DND-41 (cell line): ENCODE measurements around the gene MAD2L1BP.

ENCODE experiments used
- ATAC-seq: fragments of 200-7000 bp; cut with Tn5 transposase; 3 replicates; pipeline ENCODE4 v1.9.1; 2021; ENCODE audit warnings: low read depth; ENCODE audit not compliant: insufficient read depth
- DNase-seq: peaks from one replicate; pipeline ENCODE4 v3.0.0-alpha.2; 2020
- H2AFZ ChIP-seq: 2 replicates; pipeline ENCODE4 v1.6.0; 2012; ENCODE audit warnings: low read depth, low read length
- H3K27ac ChIP-seq: 2 replicates; pipeline ENCODE4 v1.5.1; 2012; ENCODE audit warnings: low read length, inconsistent platforms
- H3K27me3 ChIP-seq: fragments of 200-600 bp; sonication (generic); 2 replicates; pipeline ENCODE4 v1.6.0; 2012; ENCODE audit warnings: low read length, mild to moderate bottlenecking, inconsistent platforms; ENCODE audit not compliant: insufficient read depth, poor library complexity
- H3K36me3 ChIP-seq: 2 replicates; pipeline ENCODE4 v1.5.1; 2012; ENCODE audit warnings: low read length, inconsistent platforms; ENCODE audit not compliant: insufficient read depth
- H3K4me1 ChIP-seq: 2 replicates; pipeline ENCODE4 v1.5.1; 2012; ENCODE audit warnings: mild to moderate bottlenecking, low read length; ENCODE audit not compliant: insufficient read depth
- H3K4me2 ChIP-seq: 2 replicates; pipeline ENCODE4 v1.6.0; 2012; ENCODE audit warnings: mild to moderate bottlenecking, moderate library complexity, low read length, inconsistent platforms; ENCODE audit not compliant: insufficient read depth
- H3K4me3 ChIP-seq, 2 experiments: fragments of 200-600 bp in 1 of 2; shearing (Covaris generic) in 1 of 2; 2 replicates each; pipeline ENCODE4 v1.5.1; 2012 to 2016; ENCODE audit warnings: inconsistent platforms in 2 of 2, low read length in 2 of 2, mild to moderate bottlenecking in 2 of 2, low read depth in 1 of 2, moderate library complexity in 1 of 2
- H3K79me2 ChIP-seq: 2 replicates; pipeline ENCODE4 v1.6.0; 2012; ENCODE audit warnings: low read length, inconsistent platforms; ENCODE audit not compliant: insufficient read depth
- H3K9ac ChIP-seq: 2 replicates; pipeline ENCODE4 v1.6.0; 2012; ENCODE audit warnings: low read depth, mild to moderate bottlenecking, inconsistent platforms, low read length, moderate library complexity
- H3K9me3 ChIP-seq: 2 replicates; pipeline ENCODE4 v1.5.1; 2012; ENCODE audit warnings: low read length, moderate library complexity, mild to moderate bottlenecking, inconsistent platforms; ENCODE audit not compliant: insufficient read depth, severe bottlenecking
- H4K20me1 ChIP-seq: 2 replicates; pipeline ENCODE4 v1.6.0; 2012; ENCODE audit warnings: low read length; ENCODE audit not compliant: insufficient read depth
- EZH2 ChIP-seq: IDR thresholded peaks from 3 replicates; pipeline ENCODE4 v1.6.1; 2012; ENCODE audit warnings: borderline replicate concordance, low read depth, mild to moderate bottlenecking, moderate library complexity, low read length, inconsistent platforms; ENCODE audit not compliant: severe bottlenecking
- TF ChIP-seq, protein P1 (sequence below): IDR thresholded peaks from 2 replicates; pipeline ENCODE4 v1.5.1; 2012; ENCODE audit warnings: borderline replicate concordance, low read length, moderate library complexity, mild to moderate bottlenecking; ENCODE audit not compliant: poor library complexity, severe bottlenecking; ENCODE audit errors: extremely low read depth

MAD2L1BP gene

GRCh38 chr6:43627008-43627825, 8.4 kb upstream of the MAD2L1BP start:
- peak overlapping the region; percentile 84 for H3K4me2 ChIP-seq

DNA sequence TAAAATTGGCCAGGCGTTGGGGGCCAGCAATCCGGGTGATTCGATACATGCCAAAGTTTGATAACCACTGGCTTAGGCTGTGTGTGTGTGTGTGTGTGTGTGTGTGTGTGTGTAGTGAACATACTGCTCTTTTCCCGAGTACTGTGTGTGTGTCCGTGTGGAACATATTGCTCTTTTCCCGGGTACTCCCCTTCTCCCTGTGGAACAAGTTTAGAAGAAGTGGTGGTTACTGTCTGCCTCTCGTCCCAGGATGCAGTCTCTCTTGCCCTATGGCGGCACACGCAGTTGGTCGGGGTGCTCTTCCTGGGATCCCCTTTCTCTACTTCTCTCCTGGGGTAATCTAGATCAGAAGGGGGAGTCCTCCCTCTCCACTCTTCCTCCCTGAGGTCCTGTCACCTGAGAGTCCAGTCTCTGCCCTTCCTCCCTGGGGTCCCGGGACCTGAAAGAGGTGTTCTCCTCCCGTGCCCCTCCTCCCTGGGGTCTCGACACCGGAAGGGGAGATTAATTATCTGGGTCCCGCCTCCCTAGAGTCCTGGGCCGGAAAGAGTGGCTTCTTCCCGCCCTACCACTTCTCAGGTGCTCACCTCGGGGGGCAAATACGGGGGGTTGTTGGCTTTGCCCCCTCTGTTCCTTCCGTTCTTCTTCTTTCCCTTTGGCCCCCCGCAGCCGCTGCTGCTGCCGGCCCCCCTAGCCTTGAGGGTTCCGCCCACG, 7.1 kb upstream of the MAD2L1BP start:
- peak overlapping the region; percentile 69 for H2AFZ ChIP-seq
- H3K4me1 ChIP-seq: peaks cover 33% of the 10 kb centered on the region
- peak overlapping the region; percentile 67 for H3K9ac ChIP-seq
- no peaks in the 10 kb centered on the region for H3K27me3 ChIP-seq
- peaks cover 42% of the 10 kb centered on the region for H3K36me3 ChIP-seq
- peaks cover 11% of the 10 kb centered on the region for H4K20me1 ChIP-seq
- DNase-seq: peak; percentile 80
- H3K27ac ChIP-seq: peak overlapping the region; percentile 73
- TF ChIP-seq, protein P1, sequence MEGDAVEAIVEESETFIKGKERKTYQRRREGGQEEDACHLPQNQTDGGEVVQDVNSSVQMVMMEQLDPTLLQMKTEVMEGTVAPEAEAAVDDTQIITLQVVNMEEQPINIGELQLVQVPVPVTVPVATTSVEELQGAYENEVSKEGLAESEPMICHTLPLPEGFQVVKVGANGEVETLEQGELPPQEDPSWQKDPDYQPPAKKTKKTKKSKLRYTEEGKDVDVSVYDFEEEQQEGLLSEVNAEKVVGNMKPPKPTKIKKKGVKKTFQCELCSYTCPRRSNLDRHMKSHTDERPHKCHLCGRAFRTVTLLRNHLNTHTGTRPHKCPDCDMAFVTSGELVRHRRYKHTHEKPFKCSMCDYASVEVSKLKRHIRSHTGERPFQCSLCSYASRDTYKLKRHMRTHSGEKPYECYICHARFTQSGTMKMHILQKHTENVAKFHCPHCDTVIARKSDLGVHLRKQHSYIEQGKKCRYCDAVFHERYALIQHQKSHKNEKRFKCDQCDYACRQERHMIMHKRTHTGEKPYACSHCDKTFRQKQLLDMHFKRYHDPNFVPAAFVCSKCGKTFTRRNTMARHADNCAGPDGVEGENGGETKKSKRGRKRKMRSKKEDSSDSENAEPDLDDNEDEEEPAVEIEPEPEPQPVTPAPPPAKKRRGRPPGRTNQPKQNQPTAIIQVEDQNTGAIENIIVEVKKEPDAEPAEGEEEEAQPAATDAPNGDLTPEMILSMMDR: no peak
- TF ChIP-seq EZH2: no peak
- H3K79me2 ChIP-seq: peaks cover 31% of the 10 kb centered on the region
- H3K4me2 ChIP-seq: peak overlapping the region; percentile 84
- no peaks in the 10 kb centered on the region for H3K9me3 ChIP-seq
- peak; percentile 59 for ATAC-seq
- H3K4me3 ChIP-seq: peak overlapping the region; percentile 59 to 70

More at GRCh38 chr6:43627008-43627825, 8.4 kb upstream of the MAD2L1BP start:
- Histone ChIP-seq H3K79me2 (peaks cover 31% of the 10 kb centered on the region), H3K27me3 (no peaks in the 10 kb centered on the region), H3K36me3 (peaks cover 56% of the 10 kb centered on the region), H3K9ac (peak overlapping the region; percentile 67), H3K27ac (peak overlapping the region; percentile 20; the same call in 1 of the 2 replicates), H3K9me3 (no peaks in the 10 kb centered on the region), H3K4me1 (peaks cover 33% of the 10 kb centered on the region), H3K4me3 (peak overlapping the region in 1 of 2 experiments; percentile 70; a peak in 1 of 4 replicates), H2AFZ (no peak overlapping the region), H4K20me1 (peaks cover 11% of the 10 kb centered on the region)
- DNase-seq (no peak), ATAC-seq (no peak)
- TF ChIP-seq, protein P1: no peak
- no peak for TF ChIP-seq EZH2

- Histone ChIP-seq H3K4me2 (peak within 1 kb of the TSS; percentile 84), H3K36me3 (peaks cover 37% of the 10 kb centered on the region), H3K27ac (peak within 1 kb of the TSS; percentile 91), H2AFZ (peak within 1 kb of the TSS; percentile 79), H3K4me3 (peak within 1 kb of the TSS; percentile 59 to 70), H3K9ac (peak within 1 kb of the TSS; percentile 79), H3K27me3 (no peaks in the 10 kb centered on the region), H3K9me3 (no peaks in the 10 kb centered on the region), H3K79me2 (peaks cover 31% of the 10 kb centered on the region), H4K20me1 (peaks cover 11% of the 10 kb centered on the region), H3K4me1 (peaks cover 33% of the 10 kb centered on the region)
- DNase-seq: peak; percentile 98
- TF ChIP-seq EZH2: no peak
- TF ChIP-seq, protein P1: no peak
- ATAC-seq: peak; percentile 85
Measured at GRCh38 chr6:43629104-43629504, 6.5 kb upstream of the MAD2L1BP start, which contains the start of gene GTPBP2. Gene GTPBP2 (minus strand): TSS chr6:43629264. CDS start chr6:43629162, 102 bp downstream.
